Nephron progenitor cell (in vitro differentiated cells): ENCODE data around the gene PTPN18.

ENCODE experiments used
- DNase-seq: peaks from one replicate; pipeline ENCODE4 v3.0.0; 2021
- H3K27ac Mint-ChIP-seq: 2 replicates; pipeline ENCODE4 v1.8.0; 2021; ENCODE audit warnings: mild to moderate bottlenecking, moderate library complexity, mixed read lengths
- H3K27me3 Mint-ChIP-seq: 2 replicates; pipeline ENCODE4 v1.8.0; 2021; ENCODE audit warnings: mild to moderate bottlenecking, low read depth, mixed read lengths; ENCODE audit not compliant: poor library complexity
- H3K36me3 Mint-ChIP-seq: 2 replicates; pipeline ENCODE4 v1.8.0; 2021; ENCODE audit warnings: low read depth, mixed read lengths
- H3K4me1 Mint-ChIP-seq: 2 replicates; pipeline ENCODE4 v1.8.0; 2021; ENCODE audit warnings: mixed read lengths
- H3K4me3 Mint-ChIP-seq: 2 replicates; pipeline ENCODE4 v1.8.0; 2021; ENCODE audit warnings: mild to moderate bottlenecking, moderate library complexity, mixed read lengths
- H3K9me3 Mint-ChIP-seq: 2 replicates; pipeline ENCODE4 v1.8.0; 2021; ENCODE audit warnings: mild to moderate bottlenecking, moderate library complexity, mixed read lengths
- TF ChIP-seq, protein P1 (sequence below): fragments of 200-600 bp; sonication (generic); IDR thresholded peaks from 2 replicates; pipeline ENCODE4 v1.5.0; 2021; ENCODE audit warnings: antibody characterized with exemption

PTPN18 gene

DNA sequence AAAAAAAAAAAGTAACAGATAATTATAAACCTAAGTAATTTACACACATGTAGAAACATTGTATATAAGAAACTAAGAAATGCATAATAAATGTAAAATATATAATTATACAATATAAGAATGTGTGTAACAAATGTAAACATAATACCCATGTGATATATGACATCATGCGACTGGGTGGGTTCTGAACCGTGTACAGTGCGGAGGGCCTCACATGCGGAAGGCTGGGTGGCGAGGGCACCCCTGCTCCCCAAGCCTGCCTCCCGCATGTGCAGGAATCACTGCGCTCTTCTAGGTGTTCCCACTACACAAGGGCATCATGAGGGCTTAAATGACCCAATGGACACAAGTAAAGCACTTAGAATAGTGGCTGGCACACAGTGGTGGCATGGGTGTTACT is 2.0 kb downstream of the PTPN18 start:
- peaks cover 18% of the 10 kb centered on the region for H3K9me3 Mint-ChIP-seq
- peaks cover 27% of the 10 kb centered on the region for H3K27me3 Mint-ChIP-seq
- H3K36me3 Mint-ChIP-seq, result no peaks in the 10 kb centered on the region
- no peak overlapping the region for H3K4me3 Mint-ChIP-seq
- no peak overlapping the region for H3K27ac Mint-ChIP-seq
- TF ChIP-seq, protein P1, sequence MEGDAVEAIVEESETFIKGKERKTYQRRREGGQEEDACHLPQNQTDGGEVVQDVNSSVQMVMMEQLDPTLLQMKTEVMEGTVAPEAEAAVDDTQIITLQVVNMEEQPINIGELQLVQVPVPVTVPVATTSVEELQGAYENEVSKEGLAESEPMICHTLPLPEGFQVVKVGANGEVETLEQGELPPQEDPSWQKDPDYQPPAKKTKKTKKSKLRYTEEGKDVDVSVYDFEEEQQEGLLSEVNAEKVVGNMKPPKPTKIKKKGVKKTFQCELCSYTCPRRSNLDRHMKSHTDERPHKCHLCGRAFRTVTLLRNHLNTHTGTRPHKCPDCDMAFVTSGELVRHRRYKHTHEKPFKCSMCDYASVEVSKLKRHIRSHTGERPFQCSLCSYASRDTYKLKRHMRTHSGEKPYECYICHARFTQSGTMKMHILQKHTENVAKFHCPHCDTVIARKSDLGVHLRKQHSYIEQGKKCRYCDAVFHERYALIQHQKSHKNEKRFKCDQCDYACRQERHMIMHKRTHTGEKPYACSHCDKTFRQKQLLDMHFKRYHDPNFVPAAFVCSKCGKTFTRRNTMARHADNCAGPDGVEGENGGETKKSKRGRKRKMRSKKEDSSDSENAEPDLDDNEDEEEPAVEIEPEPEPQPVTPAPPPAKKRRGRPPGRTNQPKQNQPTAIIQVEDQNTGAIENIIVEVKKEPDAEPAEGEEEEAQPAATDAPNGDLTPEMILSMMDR, result no peak
- DNase-seq, result no peak
- H3K4me1 Mint-ChIP-seq, result peaks cover 22% of the 10 kb centered on the region

DNA sequence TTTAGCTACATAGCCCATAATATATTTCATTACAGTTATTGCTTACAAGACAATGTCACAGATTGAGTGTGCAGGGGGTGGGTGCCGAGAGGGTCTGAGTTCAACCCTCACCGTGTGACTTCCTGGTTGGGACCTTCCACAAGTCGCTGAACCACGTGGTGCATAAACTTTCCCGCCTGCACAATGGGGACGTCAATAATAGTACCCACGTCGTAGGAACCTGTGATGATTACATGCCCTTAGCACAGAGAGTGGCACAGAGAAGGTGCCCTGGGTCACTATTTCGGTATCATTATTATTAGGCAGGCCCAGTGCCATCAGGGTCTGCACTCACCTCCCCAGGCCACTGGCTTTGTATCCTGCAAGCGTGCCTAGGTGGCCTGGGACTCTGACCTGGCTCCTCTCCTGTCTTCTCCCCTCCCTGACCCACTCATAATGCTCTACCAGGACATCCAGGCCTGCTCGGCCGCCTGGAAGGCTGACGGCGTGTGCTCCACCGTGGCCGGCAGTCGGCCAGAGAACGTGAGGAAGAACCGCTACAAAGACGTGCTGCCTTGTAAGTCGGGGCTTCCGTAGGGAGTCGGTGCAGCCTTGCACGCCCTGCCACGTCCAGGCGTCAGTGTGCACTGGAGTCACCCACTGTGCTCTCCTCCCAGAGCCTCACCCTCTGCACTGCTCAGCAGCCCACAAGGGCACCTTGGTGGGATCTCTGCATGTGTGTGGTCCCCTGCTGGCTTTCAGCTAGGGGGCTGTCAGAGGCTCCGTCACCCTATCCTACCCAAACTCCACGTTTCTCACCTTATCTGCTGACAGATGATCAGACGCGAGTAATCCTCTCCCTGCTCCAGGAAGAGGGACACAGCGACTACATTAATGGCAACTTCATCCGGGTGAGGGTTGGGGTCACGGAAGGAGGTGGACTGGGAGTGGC is 2.8 kb downstream of the PTPN18 start:
- no peaks in the 10 kb centered on the region for H3K36me3 Mint-ChIP-seq
- peaks cover 16% of the 10 kb centered on the region for H3K4me1 Mint-ChIP-seq
- H3K4me3 Mint-ChIP-seq, result no peak overlapping the region
- TF ChIP-seq, protein P1, result no peak
- DNase-seq, result no peak
- H3K9me3 Mint-ChIP-seq, result peaks cover 24% of the 10 kb centered on the region
- peaks cover 25% of the 10 kb centered on the region for H3K27me3 Mint-ChIP-seq
- no peak overlapping the region for H3K27ac Mint-ChIP-seq

DNA sequence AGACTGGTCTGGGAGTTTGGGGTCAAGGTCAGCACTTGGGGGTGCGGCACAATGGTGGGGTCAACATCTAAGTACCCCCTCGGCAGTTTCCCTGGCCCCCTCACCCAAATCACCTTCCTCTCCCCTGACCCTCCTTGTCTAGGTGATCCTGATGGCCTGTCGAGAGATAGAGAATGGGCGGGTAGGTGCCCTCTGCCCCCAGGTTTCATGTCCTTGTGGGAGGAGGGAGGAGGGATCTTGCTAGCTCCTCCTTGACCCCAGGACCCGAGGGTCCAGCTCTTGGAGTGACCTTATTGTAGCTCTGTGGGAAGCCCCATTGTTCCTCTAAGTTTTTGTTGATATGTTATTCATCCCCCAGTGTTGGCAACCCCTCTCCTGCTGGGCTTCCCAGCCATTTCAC is 3.6 kb downstream of the PTPN18 start:
- no peak overlapping the region for H3K4me3 Mint-ChIP-seq
- no peak overlapping the region for H3K27ac Mint-ChIP-seq
- H3K9me3 Mint-ChIP-seq, result peaks cover 30% of the 10 kb centered on the region

DNA sequence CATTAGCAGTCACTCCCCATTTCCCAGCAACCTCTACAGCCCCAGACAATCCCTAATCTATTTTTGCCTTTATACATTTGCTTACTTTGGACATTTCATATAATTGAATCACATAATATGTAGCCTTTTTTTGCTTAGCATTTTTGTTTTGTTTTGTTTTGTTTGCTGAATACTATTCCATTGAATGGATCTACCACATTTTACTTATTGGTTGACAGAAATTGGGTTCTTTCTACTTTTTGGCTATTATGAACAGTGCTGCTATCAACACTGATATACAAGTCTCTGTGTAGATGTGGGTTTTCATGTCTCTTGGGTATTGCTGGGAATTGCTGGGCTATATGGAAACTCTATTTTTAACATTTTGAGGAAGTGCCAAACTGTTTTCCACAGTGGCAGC is 7.6 kb downstream of the PTPN18 start:
- Mint-ChIP-seq H3K4me1 (no peaks in the 10 kb centered on the region), H3K27ac (no peak overlapping the region), H3K9me3 (peaks cover 38% of the 10 kb centered on the region), H3K27me3 (peaks cover 4% of the 10 kb centered on the region), H3K4me3 (no peak overlapping the region), H3K36me3 (peaks cover 10% of the 10 kb centered on the region)
- DNase-seq, result no peak
- TF ChIP-seq, protein P1, result no peak

More for the DNA sequence above, 3.6 kb downstream of the PTPN18 start:
- DNase-seq, result no peak
- TF ChIP-seq, protein P1, result no peak
- Mint-ChIP-seq H3K27me3 (peaks cover 21% of the 10 kb centered on the region), H3K4me1 (peaks cover 8% of the 10 kb centered on the region), H3K36me3 (peaks cover 6% of the 10 kb centered on the region)

DNA sequence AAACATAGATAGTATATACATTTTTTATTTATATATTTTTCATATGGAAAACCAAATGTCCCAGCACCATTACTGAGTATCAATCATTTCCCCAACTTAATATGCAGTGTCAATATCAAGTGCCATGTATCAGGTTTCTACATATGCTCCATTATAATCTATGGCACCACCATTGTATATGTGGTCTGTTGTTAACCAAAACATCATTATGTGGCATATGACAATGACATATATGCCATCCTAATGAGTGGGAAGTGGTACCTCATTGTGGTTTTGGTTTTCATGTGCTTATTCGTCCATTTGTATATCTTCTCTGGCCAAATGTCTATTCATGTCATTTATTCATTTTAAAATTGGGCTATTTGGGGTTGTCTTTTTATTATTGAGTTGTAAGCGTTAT is 9.2 kb downstream of the PTPN18 start:
- peaks cover 34% of the 10 kb centered on the region for H3K9me3 Mint-ChIP-seq
- H3K4me1 Mint-ChIP-seq, result no peaks in the 10 kb centered on the region
- DNase-seq, result no peak
- no peak overlapping the region for H3K4me3 Mint-ChIP-seq
- peaks cover 4% of the 10 kb centered on the region for H3K27me3 Mint-ChIP-seq
- TF ChIP-seq, protein P1, result no peak
- no peak overlapping the region for H3K27ac Mint-ChIP-seq
- H3K36me3 Mint-ChIP-seq, result peaks cover 10% of the 10 kb centered on the region

DNA sequence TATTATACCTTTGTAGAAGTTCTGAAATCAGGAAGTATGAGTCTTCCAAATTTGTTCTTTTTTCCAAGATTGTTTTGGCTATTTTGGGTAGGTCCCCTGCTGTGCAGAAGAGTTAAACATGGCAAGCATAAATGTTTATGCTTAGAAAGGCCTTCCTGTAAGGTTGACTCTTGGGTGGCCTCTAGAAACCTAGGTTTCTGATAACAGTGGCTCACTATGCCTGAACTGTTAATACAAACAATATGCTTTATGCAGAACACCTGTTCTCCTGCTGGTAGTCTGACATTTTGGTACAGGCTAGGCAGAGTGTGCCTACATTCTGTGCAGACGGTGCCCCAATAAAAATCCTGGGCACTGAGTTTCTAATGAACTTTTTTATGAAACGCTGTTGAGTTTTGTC is 10.1 kb downstream of the PTPN18 start:
- H3K4me3 Mint-ChIP-seq, result no peak overlapping the region
- TF ChIP-seq, protein P1, result no peak
- H3K4me1 Mint-ChIP-seq, result no peaks in the 10 kb centered on the region
- no peak overlapping the region for H3K27ac Mint-ChIP-seq
- peaks cover 15% of the 10 kb centered on the region for H3K36me3 Mint-ChIP-seq
- peaks cover 25% of the 10 kb centered on the region for H3K9me3 Mint-ChIP-seq
- no peak for DNase-seq
- H3K27me3 Mint-ChIP-seq, result peaks cover 4% of the 10 kb centered on the region
